ENCODE measurements around the gene SEMA3E.

Gene SEMA3E

GRCh38 chr7:83486957-83487356, 162.0 kb downstream of the SEMA3E start:
- H3F3A ChIP-seq (ENCODE audit: insufficient read depth) = no peaks in the 10 kb centered on the region
- TF ChIP-seq EZH2phosphoT487 (conservative IDR thresholded peaks at IDR 0.05; ENCODE audit: low read length) = no peak
- no peak for TF ChIP-seq CTCF (IDR thresholded peaks at IDR 0.05; ENCODE audit: insufficient read depth, low read length, poor library complexity, severe bottlenecking)

GRCh38 chr7:83486536-83486935, 162.4 kb downstream of the SEMA3E start:
- Histone ChIP-seq H3K27me3 (ENCODE audit: low read length) (no peaks in the 10 kb centered on the region), H3K79me2 (ENCODE audit: insufficient read depth, low read length) (no peaks in the 10 kb centered on the region), H3K27ac (ENCODE audit: low read depth, low read length) (no peak overlapping the region), H3K9ac (ENCODE audit: low read length) (no peak overlapping the region), H3K36me3 (ENCODE audit: low read length) (no peaks in the 10 kb centered on the region), H2AFZ (ENCODE audit: low read depth, low read length, severe bottlenecking) (no peak overlapping the region), H3F3A (ENCODE audit: insufficient read depth) (no peaks in the 10 kb centered on the region), H3K9me2 (replicated peaks; ENCODE audit: insufficient read depth, low read length) (no peaks in the 10 kb centered on the region), H3K9me3 (ENCODE audit: insufficient read depth, low read length) (no peaks in the 10 kb centered on the region), H3K4me2 (ENCODE audit: low read depth, low read length, poor library complexity, severe bottlenecking) (no peak overlapping the region), H4K20me1 (ENCODE audit: low read depth, low read length) (no peaks in the 10 kb centered on the region), H3K4me3 (ENCODE audit: insufficient read depth, low read length, poor library complexity, severe bottlenecking) (no peak overlapping the region)
- no peak for TF ChIP-seq CTCF (IDR thresholded peaks at IDR 0.05; ENCODE audit: insufficient read depth, low read length, poor library complexity, severe bottlenecking)
- TF ChIP-seq EZH2phosphoT487 (conservative IDR thresholded peaks at IDR 0.05; ENCODE audit: low read length) = no peak

More at GRCh38 chr7:83486957-83487356, 162.0 kb downstream of the SEMA3E start:
- Histone ChIP-seq H3K36me3 (ENCODE audit: low read length) (no peaks in the 10 kb centered on the region), H4K20me1 (ENCODE audit: low read depth, low read length) (no peaks in the 10 kb centered on the region), H3K4me2 (ENCODE audit: low read depth, low read length, poor library complexity, severe bottlenecking) (no peak overlapping the region), H3K27ac (ENCODE audit: low read depth, low read length) (no peak overlapping the region), H3K79me2 (ENCODE audit: insufficient read depth, low read length) (no peaks in the 10 kb centered on the region), H3K9ac (ENCODE audit: low read length) (no peak overlapping the region), H3K9me2 (replicated peaks; ENCODE audit: insufficient read depth, low read length) (no peaks in the 10 kb centered on the region), H3K27me3 (ENCODE audit: low read length) (no peaks in the 10 kb centered on the region), H3K9me3 (ENCODE audit: insufficient read depth, low read length) (no peaks in the 10 kb centered on the region), H3K4me3 (ENCODE audit: insufficient read depth, low read length, poor library complexity, severe bottlenecking) (no peak overlapping the region), H2AFZ (ENCODE audit: low read depth, low read length, severe bottlenecking) (no peak overlapping the region)

- H3K9ac ChIP-seq (ENCODE audit: low read length) = no peak overlapping the region
- no peaks in the 10 kb centered on the region for H3K9me2 ChIP-seq (replicated peaks; ENCODE audit: insufficient read depth, low read length)
- TF ChIP-seq EZH2phosphoT487 (conservative IDR thresholded peaks at IDR 0.05; ENCODE audit: low read length) (no peak), CTCF (IDR thresholded peaks at IDR 0.05; ENCODE audit: insufficient read depth, low read length, poor library complexity, severe bottlenecking) (no peak)
- no peaks in the 10 kb centered on the region for H3K79me2 ChIP-seq (ENCODE audit: insufficient read depth, low read length)
- no peaks in the 10 kb centered on the region for H4K20me1 ChIP-seq (ENCODE audit: low read depth, low read length)
- no peak overlapping the region for H3K4me3 ChIP-seq (ENCODE audit: insufficient read depth, low read length, poor library complexity, severe bottlenecking)
- H3K4me2 ChIP-seq (ENCODE audit: low read depth, low read length, poor library complexity, severe bottlenecking) = no peak overlapping the region
- H2AFZ ChIP-seq (ENCODE audit: low read depth, low read length, severe bottlenecking) = no peak overlapping the region
- H3F3A ChIP-seq (ENCODE audit: insufficient read depth) = no peaks in the 10 kb centered on the region
- H3K27ac ChIP-seq (ENCODE audit: low read depth, low read length) = no peak overlapping the region
- no peaks in the 10 kb centered on the region for H3K36me3 ChIP-seq (ENCODE audit: low read length)
- no peaks in the 10 kb centered on the region for H3K27me3 ChIP-seq (ENCODE audit: low read length)
- no peaks in the 10 kb centered on the region for H3K9me3 ChIP-seq (ENCODE audit: insufficient read depth, low read length)
Observed at GRCh38 chr7:83484826-83485225, 164.1 kb downstream of the SEMA3E start.
